HepG2 (cell line): Measurements from ENCODE around the gene CPT1B. TPM values are rescaled to one million over a fixed set of nuclear protein-coding genes. Genes with fewer than 3 reads are reported as not detected.
A peak's percentile ranks its signal among the peaks of the same experiment; 100 is the strongest.

Experiments used
- BHLHE40 ChIP-seq: IDR thresholded peaks from 2 replicates; pipeline ENCODE4 v1.6.1; 2011; ENCODE audit warnings: low read length, improper control_type of control experiment
- CERS6 ChIP-seq: sonication (generic); formaldehyde crosslinking; IDR thresholded peaks from 2 replicates; pipeline ENCODE4 v1.5.0; 2020; ENCODE audit warnings: missing genetic modification reagents
- E2F2 ChIP-seq: sonication (generic); formaldehyde crosslinking; IDR thresholded peaks from 2 replicates; pipeline ENCODE4 v1.4.0; 2020; ENCODE audit warnings: missing genetic modification reagents, borderline replicate concordance
- FOXP4 ChIP-seq: sonication (generic); formaldehyde crosslinking; IDR thresholded peaks from 2 replicates; pipeline ENCODE4 v1.4.0; 2020; ENCODE audit warnings: missing genetic modification reagents
- HDAC2 ChIP-seq: sonication (generic); formaldehyde crosslinking; IDR thresholded peaks from 2 replicates; pipeline ENCODE4 v1.4.0; 2020; ENCODE audit warnings: missing genetic modification reagents
- IRF2 ChIP-seq: IDR thresholded peaks from 2 replicates; pipeline ENCODE4 v1.6.1; 2018; ENCODE audit warnings: missing genetic modification reagents, missing compliant biosample characterization
- KAT2B ChIP-seq: fragments of 150-350 bp; IDR thresholded peaks from 2 replicates; pipeline ENCODE4 v1.6.1; 2014; ENCODE audit warnings: low read depth, low read length, borderline replicate concordance
- NCOA1 ChIP-seq: sonication (generic); formaldehyde crosslinking; IDR thresholded peaks from 2 replicates; pipeline ENCODE4 v1.9.0; 2021; ENCODE audit warnings: missing genetic modification reagents
- RFX3 ChIP-seq: IDR thresholded peaks from 2 replicates; pipeline ENCODE4 v1.6.1; 2016; ENCODE audit warnings: missing biosample characterization, missing genetic modification reagents
- SRSF4 ChIP-seq: fragments of 200-400 bp; formaldehyde crosslinking; IDR thresholded peaks from one replicate; pipeline ENCODE4 v1.6.1; 2018; ENCODE audit warnings: mild to moderate bottlenecking, low read depth, low read length, moderate library complexity; ENCODE audit not compliant: poor library complexity, severe bottlenecking
- THYN1 ChIP-seq: sonication (generic); formaldehyde crosslinking; IDR thresholded peaks from 2 replicates; pipeline ENCODE4 v1.8.1; 2023; ENCODE audit warnings: low read depth, mild to moderate bottlenecking, moderate library complexity, missing genetic modification reagents, borderline replicate concordance
- TP53 ChIP-seq: sonication (generic); formaldehyde crosslinking; conservative IDR thresholded peaks from 2 replicates; pipeline ENCODE4 v1.4.0; 2020; ENCODE audit warnings: missing genetic modification reagents
- YEATS4 ChIP-seq: sonication (generic); formaldehyde crosslinking; IDR thresholded peaks from 2 replicates; pipeline ENCODE4 v1.4.0; 2020; ENCODE audit warnings: missing genetic modification reagents, borderline replicate concordance
- ZBTB49 ChIP-seq: sonication (generic); formaldehyde crosslinking; IDR thresholded peaks from 2 replicates; pipeline ENCODE4 v1.4.0; 2020; ENCODE audit warnings: missing genetic modification reagents, borderline replicate concordance
- ZKSCAN5 ChIP-seq: sonication (generic); formaldehyde crosslinking; IDR thresholded peaks from 2 replicates; pipeline ENCODE4 v1.5.1; 2020; ENCODE audit warnings: mild to moderate bottlenecking, missing genetic modification reagents
- ZNF136 ChIP-seq: sonication (generic); formaldehyde crosslinking; IDR thresholded peaks from 2 replicates; pipeline ENCODE4 v1.8.1; 2022; ENCODE audit warnings: low read depth, mild to moderate bottlenecking, moderate library complexity, missing genetic modification reagents
- ZNF343 ChIP-seq: sonication (generic); formaldehyde crosslinking; IDR thresholded peaks from 2 replicates; pipeline ENCODE4 v1.4.0; 2020; ENCODE audit warnings: mild to moderate bottlenecking, missing genetic modification reagents
- ZNF431 ChIP-seq: sonication (generic); formaldehyde crosslinking; IDR thresholded peaks from 2 replicates; pipeline ENCODE4 v1.9.0; 2022; ENCODE audit warnings: missing genetic modification reagents, low read depth, mild to moderate bottlenecking, borderline replicate concordance
- ZNF569 ChIP-seq: sonication (generic); formaldehyde crosslinking; IDR thresholded peaks from 2 replicates; pipeline ENCODE4 v1.5.0; 2020; ENCODE audit warnings: mild to moderate bottlenecking, missing genetic modification reagents, moderate library complexity, borderline replicate concordance
- ZNF598 ChIP-seq: sonication (generic); formaldehyde crosslinking; IDR thresholded peaks from 2 replicates; pipeline ENCODE4 v1.5.1; 2020; ENCODE audit warnings: mild to moderate bottlenecking, missing genetic modification reagents, borderline replicate concordance
- ZNF605 ChIP-seq: sonication (generic); formaldehyde crosslinking; IDR thresholded peaks from 2 replicates; pipeline ENCODE4 v1.8.0; 2022; ENCODE audit warnings: mild to moderate bottlenecking, missing genetic modification reagents
- ZNF746 ChIP-seq: sonication (generic); formaldehyde crosslinking; IDR thresholded peaks from 2 replicates; pipeline ENCODE4 v1.8.0; 2022; ENCODE audit warnings: mild to moderate bottlenecking, missing genetic modification reagents
- ZSCAN25 ChIP-seq: sonication (generic); formaldehyde crosslinking; IDR thresholded peaks from 2 replicates; pipeline ENCODE4 v1.8.0; 2022; ENCODE audit warnings: mild to moderate bottlenecking, missing genetic modification reagents
- polyA plus RNA-seq, 8 experiments: library from polyadenylated mRNA; depleted of rRNA in 3 of 8; stranded (reverse) in 7 of 8; unstranded in 1 of 8; fragments of >200 nt; fragmentation: Illumina TruSeq in 4 of 8; extraction: Trizol in 4 of 8; gene quantifications; 2 replicates each; pipeline versions ENCODE4 v1.2.1 to v1.2.3, GENCODE V29; 2011 to 2016; ENCODE audit warnings: low read depth in 4 of 8, missing spikeins in 1 of 8, mixed read lengths in 1 of 8; ENCODE audit not compliant: insufficient read depth in 1 of 8
- total RNA-seq, 5 experiments: library from RNA; depleted of rRNA; stranded (reverse); fragments of >200 nt; fragmentation: Illumina TruSeq; extraction: Trizol; gene quantifications; 2 replicates each; pipeline ENCODE4 v1.2.3, GENCODE V29; 2016; ENCODE audit warnings: low read depth in 1 of 5

Gene CPT1B
- total and polyA plus RNA-seq, 2 of the 13 experiments (the other 11 are each of a cell fraction or from before 2014, with no cell fraction given) = 9.2 to 19.5 TPM

- TF ChIP-seq ZNF746 = peak; percentile 46
- peak; percentile 60; the same call in 1 of the 2 replicates for TF ChIP-seq ZSCAN25 (CRISPR knock-in tag)
- peak; percentile 38; the same call in 1 of the 2 replicates for TF ChIP-seq BHLHE40
- TF ChIP-seq RFX3 (CRISPR knock-in tag) = no peak
- TF ChIP-seq IRF2 (CRISPR knock-in tag) = 0 out of 2 replicates have a peak, but pooled peaks have one; percentile 8
- no peak; the same call in 1 of the 2 replicates for TF ChIP-seq TP53 (CRISPR knock-in tag)
- TF ChIP-seq YEATS4 (CRISPR knock-in tag) = peak; percentile 91
- no peak for TF ChIP-seq CERS6 (CRISPR knock-in tag)
- peak; percentile 69; the same call in 1 of the 2 replicates for TF ChIP-seq E2F2 (CRISPR knock-in tag)
- TF ChIP-seq FOXP4 = no peak; the same call in 1 of the 2 replicates
- no peak for TF ChIP-seq SRSF4
- TF ChIP-seq ZKSCAN5 (CRISPR knock-in tag) = no peak
- peak; percentile 31; the same call in 1 of the 2 replicates for TF ChIP-seq NCOA1
- no peak for TF ChIP-seq KAT2B
- no peak for TF ChIP-seq ZNF569
- TF ChIP-seq THYN1 = no peak
- no peak for TF ChIP-seq ZBTB49 (CRISPR knock-in tag)
- peak; percentile 30; the same call in 1 of the 2 replicates for TF ChIP-seq HDAC2 (CRISPR knock-in tag)
- TF ChIP-seq ZNF598 (CRISPR knock-in tag) = no peak
- peak; percentile 44; the same call in 1 of the 2 replicates for TF ChIP-seq ZNF605
- TF ChIP-seq ZNF343 (CRISPR knock-in tag) = no peak; the same call in 1 of the 2 replicates
- TF ChIP-seq ZNF431 (CRISPR knock-in tag) = no peak
- TF ChIP-seq ZNF136 (CRISPR knock-in tag) = no peak
These were observed 4.5 kb upstream of the CPT1B start, which contains the start of gene CHKB (continued) for GRCh38 chr22:50582493-50583293.
